NCI-H345 treated with DMSO at 0.1 percent for 48 hours (cell line): ENCODE results near the gene ZNF740.
"Not testable (repeated sequence)": the region's sequence is repeated elsewhere in the genome, so short reads cannot be mapped to it uniquely, and the experiment has no call there.

Experiments used
- DNase-seq: peaks from one replicate; lab custom pipeline; 2025; ENCODE audit not compliant: unreplicated experiment; lab: John Stamatoyannopoulos, UW

The ZNF740 gene

DNA sequence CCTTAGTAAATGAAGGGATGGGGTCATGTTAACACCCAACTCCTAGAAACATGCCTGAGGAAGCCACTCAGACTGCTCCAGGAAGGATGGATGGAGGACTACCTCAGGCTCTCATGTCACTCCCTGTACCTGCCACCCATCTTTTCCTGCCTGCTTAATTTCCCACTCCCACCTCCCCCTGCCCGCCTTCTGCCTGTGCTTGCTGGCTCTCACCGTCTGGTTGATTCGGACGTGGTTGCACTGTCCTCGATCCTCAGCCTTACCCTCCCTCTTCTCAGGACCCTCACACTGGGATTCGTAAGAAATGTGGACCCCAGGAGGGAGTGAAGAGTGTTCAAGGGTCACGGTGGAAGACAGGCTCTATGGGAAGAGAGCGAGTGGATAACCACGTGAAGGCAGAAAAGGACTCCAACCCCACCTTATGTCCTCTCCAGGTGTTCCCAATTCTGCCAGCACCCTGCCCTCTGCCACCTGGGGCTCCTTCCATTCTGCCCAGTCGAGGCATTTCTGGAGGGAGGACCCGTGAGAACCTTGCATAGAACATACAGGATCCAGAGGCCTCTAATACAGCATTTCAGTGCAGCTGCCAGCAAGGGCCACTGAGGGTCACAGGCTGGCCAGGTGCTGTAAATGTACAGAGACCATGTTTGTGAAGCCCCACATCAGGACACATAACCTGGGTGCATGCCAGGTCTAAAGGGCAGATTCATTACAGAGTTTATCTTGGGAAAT lies 13.6 kb downstream of the ZNF740 start:
- DNase-seq = no peak

- DNase-seq = no peak
Observed at GRCh38 chr12:53194973-53195372, 14.5 kb downstream of the ZNF740 start.

- DNase-seq = no peak
Observed at GRCh38 chr12:53195516-53196420, 15.2 kb downstream of the ZNF740 start.

DNA sequence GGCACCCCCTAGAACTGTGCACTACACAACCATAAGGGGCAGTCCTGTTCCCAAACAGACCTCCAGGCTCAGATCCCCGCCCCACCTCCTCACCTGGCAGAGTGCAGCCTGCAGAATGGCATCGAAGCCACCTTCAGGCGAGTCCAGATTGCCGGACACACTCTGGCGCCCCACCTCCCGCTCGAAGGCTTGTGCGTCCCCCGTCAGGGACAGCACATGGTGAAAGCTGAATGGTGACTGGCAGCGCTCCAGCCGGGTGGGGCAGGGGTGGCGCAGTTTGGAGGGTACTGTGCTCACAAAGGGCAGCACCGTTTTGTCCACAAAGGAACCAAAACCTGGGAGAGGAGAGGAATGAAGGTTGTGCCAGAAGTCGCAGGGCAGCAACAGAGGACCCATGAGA lies 16.0 kb downstream of the ZNF740 start:
- DNase-seq = no peak

GRCh38 chr12:53197011-53197640 lies 16.6 kb downstream of the ZNF740 start:
- DNase-seq = no peak

DNA sequence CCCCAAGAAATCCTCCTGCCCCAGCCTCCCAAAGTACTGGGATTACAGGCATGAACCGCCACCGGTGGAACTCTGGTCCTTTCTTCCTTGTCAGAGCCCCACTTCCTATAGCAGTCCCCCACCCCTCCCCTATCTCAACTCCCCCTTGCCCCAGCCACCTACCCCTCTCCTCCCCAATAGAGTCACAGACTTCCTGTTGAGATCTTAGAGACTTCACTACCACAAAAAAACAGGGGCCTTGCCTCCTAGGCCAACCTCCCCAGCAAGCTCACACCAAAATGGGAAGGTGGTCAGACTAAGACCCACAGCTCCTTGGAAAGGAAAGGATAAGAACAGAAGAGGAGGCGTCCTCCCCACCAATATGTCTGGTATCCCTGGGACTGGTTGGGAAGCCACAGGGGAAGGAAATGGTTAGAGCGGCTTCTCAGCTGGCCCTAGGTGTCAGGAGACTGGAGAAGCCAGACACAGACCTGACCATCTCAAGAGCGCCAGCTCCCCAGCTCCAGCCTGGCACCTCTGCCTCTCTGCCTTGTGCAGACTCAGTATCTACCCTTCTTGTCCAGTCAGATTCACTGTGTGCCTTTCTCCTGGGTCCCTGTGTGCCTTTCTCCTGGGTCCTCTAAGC lies 18.1 kb downstream of the ZNF740 start:
- DNase-seq = no peak

DNA sequence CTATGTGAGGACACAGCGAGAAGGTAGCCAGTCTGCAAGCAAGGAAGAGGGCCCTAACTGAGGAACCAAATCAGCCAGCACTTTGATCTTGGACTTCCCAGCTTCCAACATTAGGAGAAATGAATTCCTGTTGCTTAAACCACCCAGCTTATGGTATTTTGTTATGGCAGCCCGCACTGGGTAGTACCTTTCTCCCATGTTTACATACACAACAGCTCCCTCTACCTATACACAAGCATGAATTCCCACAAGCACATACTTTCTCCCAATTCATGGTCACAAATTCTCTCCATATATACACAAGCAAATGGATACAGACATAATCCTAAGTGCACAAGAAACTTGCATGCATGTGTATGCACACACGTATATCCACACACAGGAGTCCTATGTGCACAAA lies 19.2 kb downstream of the ZNF740 start:
- no peak for DNase-seq

GRCh38 chr12:53200107-53200457 lies 19.6 kb downstream of the ZNF740 start:
- no peak for DNase-seq

- no peak for DNase-seq
Observed at GRCh38 chr12:53200458-53201176, 20.1 kb downstream of the ZNF740 start.

GRCh38 chr12:53201177-53201541 lies 20.6 kb downstream of the ZNF740 start:
- no peak for DNase-seq

- DNase-seq = no peak
Observed at GRCh38 chr12:53201639-53202038, 21.1 kb downstream of the ZNF740 start.

DNA sequence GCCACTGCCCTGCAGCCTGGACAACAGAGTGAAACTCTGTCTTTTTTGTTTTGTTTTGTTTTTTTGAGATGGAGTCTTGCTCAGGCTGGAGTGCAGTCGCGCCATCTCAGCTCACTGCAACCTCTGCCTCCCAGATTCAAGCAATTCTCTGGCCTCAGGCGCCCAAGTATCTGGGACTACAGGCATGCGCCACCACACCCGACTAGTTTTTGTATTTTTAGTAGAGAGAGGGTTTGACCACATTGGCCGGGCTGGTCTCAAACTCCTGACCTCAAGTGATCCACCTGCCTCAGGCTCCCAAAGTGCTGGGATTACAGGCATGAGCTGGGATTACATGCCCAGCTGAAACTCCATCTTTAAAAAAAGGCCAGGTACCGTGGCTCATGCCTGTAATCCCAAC lies 21.8 kb downstream of the ZNF740 start:
- DNase-seq = not testable (repeated sequence)

DNA sequence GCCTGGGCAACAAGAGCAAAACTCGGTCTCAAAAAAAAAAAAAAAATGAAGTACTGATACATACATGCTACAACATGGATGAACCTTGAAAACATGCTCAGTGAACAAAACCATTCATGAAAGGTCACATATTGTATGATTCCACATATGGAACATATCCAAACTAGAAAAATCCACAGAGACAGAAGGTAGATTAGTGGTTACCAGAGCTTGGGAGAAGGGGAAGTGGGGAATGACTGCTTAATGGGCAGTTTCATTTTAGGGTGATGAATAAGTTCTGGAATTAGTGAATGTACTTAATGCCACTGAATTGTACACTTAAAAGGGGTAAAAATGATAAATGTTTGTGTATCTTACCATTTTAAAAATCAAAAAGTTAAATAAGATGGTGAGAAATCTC lies 23.8 kb downstream of the ZNF740 start:
- DNase-seq = no peak

DNA sequence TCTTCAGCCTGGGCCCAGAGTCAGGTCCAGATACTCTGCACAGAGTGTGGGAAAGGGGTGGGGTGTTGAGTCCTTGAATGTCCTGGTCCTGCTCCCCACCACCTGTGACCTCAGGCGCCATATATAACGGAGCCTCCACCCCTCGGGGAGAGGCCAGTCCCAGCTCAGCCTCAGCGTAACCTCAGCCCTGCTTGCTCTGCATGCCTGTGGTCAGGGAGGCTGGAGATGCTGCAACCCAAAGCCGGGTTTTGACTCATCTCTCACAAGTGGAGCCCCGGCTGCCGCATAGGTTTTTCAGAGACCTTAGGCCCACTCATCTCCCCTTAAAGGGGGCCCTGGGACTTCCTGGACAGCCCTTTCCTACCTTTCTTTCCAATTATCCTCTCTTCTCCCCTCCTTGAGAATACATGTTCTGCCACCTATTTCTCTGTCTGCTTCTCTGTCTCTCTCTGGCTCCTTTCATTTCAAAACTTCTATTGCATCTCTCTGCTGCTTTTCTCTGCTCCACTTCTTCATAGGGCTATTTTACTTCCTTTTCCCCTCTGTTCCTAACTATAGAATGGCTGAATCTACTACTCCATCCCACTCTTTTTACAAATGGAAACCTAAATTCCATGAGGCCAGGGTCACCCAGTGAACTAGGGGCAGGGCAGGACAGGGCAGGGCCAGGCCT lies 25.4 kb downstream of the ZNF740 start:
- no peak for DNase-seq

- no peak for DNase-seq
Observed at GRCh38 chr12:53207042-53207441, 26.5 kb downstream of the ZNF740 start, which contains the start of gene ITGB7. Gene ITGB7, minus strand, starts transcription at chr12:53207251. Its CDS starts 6,808 bp downstream, at chr12:53200443.

- no peak for DNase-seq
Observed at GRCh38 chr12:53208435-53208834, 27.9 kb downstream of the ZNF740 start.

DNA sequence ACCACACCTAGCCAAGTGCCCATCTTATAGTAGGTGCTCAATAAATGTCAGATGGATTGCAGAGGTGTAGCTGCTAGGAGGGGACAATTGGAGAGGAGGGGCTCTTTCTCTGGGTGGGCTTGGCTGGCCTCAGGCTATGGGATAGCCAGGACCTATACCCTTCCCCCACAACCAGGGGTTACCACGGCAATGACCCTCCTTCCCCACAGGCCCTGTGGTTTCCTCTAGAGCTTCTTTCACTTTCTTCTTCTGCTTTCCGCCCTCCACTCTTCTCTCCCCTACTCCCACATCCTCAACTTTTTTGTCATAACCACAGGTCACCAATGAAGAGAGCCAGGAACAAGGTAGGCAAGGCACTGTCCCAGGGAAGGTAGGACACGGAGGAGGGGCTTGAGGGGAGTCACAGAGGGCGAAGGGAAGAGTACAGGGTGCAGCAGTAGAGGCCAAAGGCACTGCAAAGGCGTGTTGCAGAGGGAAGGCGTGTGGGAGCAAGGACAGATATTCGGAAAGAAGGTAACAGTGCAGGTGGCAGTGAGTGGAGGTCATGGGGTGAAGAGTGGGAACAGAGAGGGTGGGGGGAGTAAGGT lies 28.4 kb downstream of the ZNF740 start:
- DNase-seq = no peak

GRCh38 chr12:53210843-53211242 lies 30.3 kb downstream of the ZNF740 start:
- DNase-seq = no peak

DNA sequence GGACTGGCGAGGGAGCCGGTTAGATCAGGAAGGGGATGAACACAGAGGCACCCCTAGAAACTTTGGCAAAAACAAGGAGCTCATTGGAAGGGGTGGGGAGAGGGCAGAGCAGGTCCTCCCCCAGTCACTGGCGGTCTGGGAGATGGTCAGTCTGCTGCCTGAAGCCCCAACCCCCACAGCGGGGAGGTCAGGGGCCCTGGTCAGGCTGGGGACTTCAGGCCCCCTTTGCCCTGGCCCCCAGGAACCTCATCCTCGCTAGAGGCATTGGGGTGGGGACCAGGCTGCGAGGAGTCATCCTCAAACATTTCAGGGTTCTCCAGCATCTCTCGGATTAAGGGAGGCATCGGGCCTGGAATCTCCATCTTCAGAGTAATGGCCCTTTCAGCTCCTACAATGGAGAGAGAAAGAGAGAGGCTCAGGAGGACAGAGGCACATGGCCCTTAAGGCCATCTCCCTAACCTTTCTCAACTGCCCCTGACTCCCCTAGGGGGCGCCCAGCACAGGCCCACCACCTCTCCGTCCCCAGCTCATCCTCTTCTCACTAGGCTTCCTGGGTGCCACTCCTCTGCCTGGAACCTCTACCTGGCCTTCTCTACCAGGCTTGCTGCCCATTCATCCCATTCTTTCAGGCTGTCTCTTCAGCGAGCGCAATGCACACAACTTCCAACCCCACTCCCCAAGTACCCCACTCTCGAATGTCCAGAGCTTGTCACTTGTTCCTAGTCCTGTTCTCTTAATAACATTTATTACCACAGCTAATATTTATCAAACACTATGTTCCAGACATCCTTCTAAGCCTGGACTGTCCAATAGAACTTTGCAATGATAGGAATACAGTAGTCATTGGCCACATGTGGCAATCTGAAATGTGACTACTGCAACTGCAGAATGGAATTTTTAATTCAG lies 31.2 kb downstream of the ZNF740 start:
- DNase-seq = no peak
